Measurements from ENCODE around the gene ZNF83.
"Not testable (repeated sequence)": the region's sequence is repeated elsewhere in the genome, so short reads cannot be mapped to it uniquely, and the experiment has no call there.

ZNF83 gene

GRCh38 chr19:52637718-52638585, at the start of gene ZNF83:
ZNF83 (minus strand) TSS chr19:52638355.
- peak; percentile 99 for DNase-seq (ENCODE audit: low spot score)

GRCh38 chr19:52687684-52688083, 49.5 kb upstream of the ZNF83 start:
- no peak for DNase-seq (ENCODE audit: low spot score)

GRCh38 chr19:52685811-52686210, 47.7 kb upstream of the ZNF83 start:
- no peak for DNase-seq (ENCODE audit: low spot score)

- DNase-seq (ENCODE audit: low spot score): not testable (repeated sequence)
These were observed 43.1 kb upstream of the ZNF83 start for GRCh38 chr19:52681216-52681615.

GRCh38 chr19:52679598-52679997, 41.4 kb upstream of the ZNF83 start:
- DNase-seq (ENCODE audit: low spot score): no peak

- DNase-seq (ENCODE audit: low spot score): not testable (repeated sequence)
These were observed 37.1 kb upstream of the ZNF83 start for GRCh38 chr19:52675239-52675638.

GRCh38 chr19:52673014-52673413, 34.9 kb upstream of the ZNF83 start:
- DNase-seq (ENCODE audit: low spot score): no peak

GRCh38 chr19:52670046-52670445, 31.9 kb upstream of the ZNF83 start:
- no peak for DNase-seq (ENCODE audit: low spot score)

- DNase-seq (ENCODE audit: low spot score): no peak
These were observed 31.4 kb upstream of the ZNF83 start for GRCh38 chr19:52669586-52669985.

- DNase-seq (ENCODE audit: low spot score): no peak
These were observed 29.8 kb upstream of the ZNF83 start for GRCh38 chr19:52667972-52668371.

GRCh38 chr19:52666506-52666905, 28.4 kb upstream of the ZNF83 start:
- DNase-seq (ENCODE audit: low spot score): no peak

GRCh38 chr19:52665529-52665928, 27.4 kb upstream of the ZNF83 start:
- no peak for DNase-seq (ENCODE audit: low spot score)

- DNase-seq (ENCODE audit: low spot score): no peak
These were observed 26.9 kb upstream of the ZNF83 start for GRCh38 chr19:52665027-52665426.

GRCh38 chr19:52664461-52664860, 26.3 kb upstream of the ZNF83 start:
- no peak for DNase-seq (ENCODE audit: low spot score)

- no peak for DNase-seq (ENCODE audit: low spot score)
These were observed 24.5 kb upstream of the ZNF83 start for GRCh38 chr19:52662631-52663030.

GRCh38 chr19:52660981-52661380, 22.8 kb upstream of the ZNF83 start:
- no peak for DNase-seq (ENCODE audit: low spot score)

GRCh38 chr19:52659013-52659412, 20.9 kb upstream of the ZNF83 start:
- no peak for DNase-seq (ENCODE audit: low spot score)

GRCh38 chr19:52658595-52658994, 20.4 kb upstream of the ZNF83 start:
- DNase-seq (ENCODE audit: low spot score): no peak

- no peak for DNase-seq (ENCODE audit: low spot score)
These were observed 15.0 kb upstream of the ZNF83 start for GRCh38 chr19:52653161-52653560.

- no peak for DNase-seq (ENCODE audit: low spot score)
These were observed 13.8 kb upstream of the ZNF83 start for GRCh38 chr19:52651956-52652355.

- DNase-seq (ENCODE audit: low spot score): peak; percentile 28
These were observed 10.3 kb upstream of the ZNF83 start for GRCh38 chr19:52648336-52649016.

- DNase-seq (ENCODE audit: low spot score): no peak
These were observed 8.5 kb upstream of the ZNF83 start for GRCh38 chr19:52646571-52647217.

- peak; percentile 32 for DNase-seq (ENCODE audit: low spot score)
These were observed 2.8 kb upstream of the ZNF83 start for GRCh38 chr19:52640916-52641315.
